NCI-H2227 treated with DMSO at 0.1 percent for 48 hours (cell line): ENCODE data around the gene EYS.

Experiments
- DNase-seq: peaks from one replicate; lab custom pipeline; 2025; lab: John Stamatoyannopoulos, UW

The EYS gene

GRCh38 chr6:65707126-65707826, at the start of gene EYS:
Gene EYS (minus strand): TSS chr6:65707226. CDS start chr6:65495410, 211,816 bp downstream.
- DNase-seq: peak; percentile 15

- no peak for DNase-seq
These were observed 39.3 kb upstream of the EYS start for GRCh38 chr6:65746302-65746701.

- no peak for DNase-seq
These were observed 38.6 kb upstream of the EYS start for GRCh38 chr6:65745614-65746013.

- no peak for DNase-seq
These were observed 22.0 kb upstream of the EYS start for GRCh38 chr6:65728879-65729479.

DNA sequence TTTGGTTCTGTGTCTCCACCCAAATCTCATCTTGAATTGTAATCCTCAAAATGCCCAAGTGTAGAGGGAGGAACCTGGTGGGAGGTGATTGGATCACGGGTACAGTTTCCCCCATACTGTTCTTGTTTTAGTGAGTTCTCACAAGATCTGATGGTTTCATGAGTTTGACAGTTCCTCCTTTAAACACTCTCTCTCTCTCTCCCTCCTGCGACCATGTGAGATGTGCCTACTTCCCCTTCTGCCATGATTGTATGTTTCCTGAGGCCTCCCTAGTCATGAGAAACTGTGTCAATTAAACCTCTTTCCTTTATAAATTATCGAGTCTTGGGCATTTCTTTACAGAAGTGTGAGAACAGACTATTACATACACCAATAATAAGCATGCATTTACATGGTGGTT, 12.1 kb upstream of the EYS start:
- DNase-seq: no peak

GRCh38 chr6:65711531-65711930, 4.5 kb upstream of the EYS start:
- DNase-seq: no peak

DNA sequence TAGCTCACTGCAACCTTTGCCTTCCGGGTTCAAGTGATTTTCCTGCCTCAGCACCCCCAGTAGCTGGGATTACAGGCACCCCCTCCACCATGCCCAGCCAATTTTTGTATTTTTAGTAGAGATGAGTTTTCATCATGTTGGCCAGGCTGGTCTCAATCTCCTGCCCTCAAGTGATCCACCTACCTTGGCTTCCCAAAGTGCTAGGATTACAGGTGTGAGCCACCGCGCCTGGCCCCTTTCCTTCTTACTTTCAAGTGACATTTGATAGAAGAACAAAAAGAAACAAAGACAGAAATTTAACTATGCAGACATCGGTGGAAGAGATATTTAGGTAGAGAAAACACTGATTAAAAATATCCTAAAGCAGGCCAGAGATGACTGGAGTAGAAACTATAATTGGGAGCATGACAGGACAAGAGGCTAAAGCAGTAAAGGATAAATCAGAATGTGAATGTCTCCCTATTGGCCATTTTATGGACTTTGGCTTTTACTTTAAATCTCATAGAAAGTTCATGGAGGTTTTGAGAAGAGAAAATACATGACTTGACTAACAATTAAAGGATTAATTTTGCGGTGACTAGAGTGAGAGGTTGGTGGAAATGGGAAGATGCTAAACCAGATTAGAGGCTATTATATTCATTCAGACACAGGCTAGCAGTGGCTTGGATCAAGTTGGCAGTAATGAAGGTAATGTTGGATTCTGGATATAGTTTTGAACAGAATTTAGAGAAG, 2.2 kb upstream of the EYS start:
- no peak for DNase-seq

GRCh38 chr6:65708162-65708561, 1.1 kb upstream of the EYS start:
- no peak for DNase-seq

DNA sequence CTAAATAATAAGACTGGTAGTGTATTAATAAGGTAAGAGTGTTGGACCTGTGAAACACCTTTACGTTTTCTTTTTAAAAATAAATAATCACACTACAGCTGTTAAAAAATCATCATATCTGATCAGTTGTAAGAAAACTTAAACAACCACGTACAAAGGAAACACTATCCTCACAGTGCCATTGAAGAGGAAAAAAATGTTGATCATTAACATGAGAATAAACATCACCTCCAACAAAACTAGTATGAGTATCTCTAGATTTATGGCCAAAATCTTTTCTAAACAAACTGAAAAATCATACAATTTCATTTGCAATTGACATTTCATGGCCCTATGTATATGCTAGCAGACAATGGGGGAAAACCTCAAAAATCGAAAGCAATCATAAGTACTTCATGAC, 590 bp downstream of the EYS start:
- no peak for DNase-seq

DNA sequence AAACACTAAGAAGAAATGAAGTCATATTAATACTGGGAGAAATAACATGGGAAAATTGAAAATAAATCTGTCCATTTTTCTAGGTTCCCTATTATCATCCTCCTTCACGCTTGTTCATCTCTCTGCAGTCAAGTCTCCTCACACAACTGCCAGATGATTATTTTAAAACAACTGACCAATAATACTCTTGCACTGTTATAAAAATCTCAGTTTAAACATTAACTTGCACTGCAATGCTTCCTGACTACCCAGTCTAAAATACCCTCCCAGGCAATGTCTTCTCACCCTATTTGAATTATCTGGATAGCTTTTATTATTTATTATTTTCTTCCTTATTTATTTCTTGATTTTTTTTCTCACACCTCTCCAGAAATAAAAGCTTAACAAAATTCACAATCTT, 5.7 kb downstream of the EYS start:
- no peak for DNase-seq

DNA sequence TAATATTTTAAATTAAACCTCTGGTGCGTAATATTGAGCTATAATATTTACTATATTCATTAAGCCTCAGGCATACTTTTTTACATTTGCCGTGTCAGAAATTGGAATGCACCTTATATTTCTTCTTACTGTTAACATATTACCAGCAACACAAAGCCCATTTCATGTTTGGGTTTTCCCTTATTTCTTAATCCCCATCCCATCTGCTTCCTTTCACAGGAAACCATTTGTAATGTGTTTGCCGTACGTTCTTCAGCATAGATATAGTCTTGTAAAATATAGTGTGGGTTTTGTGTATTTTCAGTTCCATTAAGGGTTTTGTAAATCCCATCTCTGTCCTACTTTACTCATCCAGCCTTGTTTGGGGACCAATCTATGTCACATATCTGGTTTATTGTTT, 6.5 kb downstream of the EYS start:
- DNase-seq: no peak

- no peak for DNase-seq
These were observed 14.9 kb downstream of the EYS start for GRCh38 chr6:65692109-65692508.

DNA sequence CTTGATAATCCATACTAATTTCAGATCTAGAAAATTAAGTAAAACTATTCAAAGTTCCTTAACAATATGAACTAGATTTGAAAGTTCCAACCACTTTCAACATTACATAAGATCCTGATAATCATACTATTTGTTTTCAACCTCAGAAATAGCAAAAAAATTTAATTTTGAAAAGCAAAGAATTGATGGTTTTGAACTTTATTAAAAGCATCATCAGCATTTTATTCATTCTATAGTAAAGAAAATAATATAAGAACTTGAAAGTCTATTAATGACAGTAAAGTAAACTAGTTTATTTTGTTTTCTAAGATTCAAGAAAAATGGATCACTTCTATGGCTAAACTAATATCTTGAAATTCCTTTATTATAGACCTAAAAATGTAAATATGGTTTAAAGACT, 26.8 kb downstream of the EYS start:
- DNase-seq: no peak

GRCh38 chr6:65671922-65672321, 35.1 kb downstream of the EYS start:
- no peak for DNase-seq

- no peak for DNase-seq
These were observed 38.9 kb downstream of the EYS start for GRCh38 chr6:65667916-65668656.

DNA sequence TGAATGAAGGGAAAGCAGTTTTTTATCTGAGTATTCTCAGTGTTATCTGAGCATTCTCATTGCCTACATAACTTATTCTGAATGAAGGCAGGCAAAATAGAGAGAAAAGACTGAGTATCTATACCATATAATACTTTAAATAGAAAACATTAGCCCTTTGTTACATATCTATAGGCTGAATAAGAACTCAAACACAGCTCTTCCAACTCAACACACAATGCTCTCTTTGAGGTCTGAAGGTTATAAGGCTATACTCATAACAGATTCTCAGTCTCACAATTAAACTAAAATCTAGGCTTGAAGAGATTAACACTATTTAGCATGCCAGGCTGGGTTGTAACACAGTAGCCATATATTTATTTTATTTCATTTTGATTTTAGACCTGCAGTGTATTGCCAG, 56.9 kb downstream of the EYS start:
- no peak for DNase-seq

GRCh38 chr6:65649392-65649791, 57.6 kb downstream of the EYS start:
- no peak for DNase-seq

DNA sequence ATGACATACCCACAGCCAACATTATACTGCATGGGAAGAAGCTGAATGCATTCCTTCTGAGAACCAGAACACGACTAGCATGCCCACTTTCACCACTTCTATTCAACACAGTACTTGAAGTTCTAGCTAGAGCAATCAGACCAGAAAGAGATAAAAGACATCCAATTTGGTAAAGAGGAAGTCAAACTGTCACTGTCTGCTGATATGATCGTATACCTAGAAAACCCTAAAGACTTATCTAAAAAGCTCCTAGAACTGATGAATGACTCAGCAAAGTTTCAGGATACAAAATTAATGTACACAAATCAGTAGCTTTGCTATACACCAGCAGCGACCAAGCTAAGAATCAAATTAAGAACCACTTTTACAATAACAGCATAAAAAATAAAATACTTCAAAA, 60.5 kb downstream of the EYS start:
- no peak for DNase-seq

DNA sequence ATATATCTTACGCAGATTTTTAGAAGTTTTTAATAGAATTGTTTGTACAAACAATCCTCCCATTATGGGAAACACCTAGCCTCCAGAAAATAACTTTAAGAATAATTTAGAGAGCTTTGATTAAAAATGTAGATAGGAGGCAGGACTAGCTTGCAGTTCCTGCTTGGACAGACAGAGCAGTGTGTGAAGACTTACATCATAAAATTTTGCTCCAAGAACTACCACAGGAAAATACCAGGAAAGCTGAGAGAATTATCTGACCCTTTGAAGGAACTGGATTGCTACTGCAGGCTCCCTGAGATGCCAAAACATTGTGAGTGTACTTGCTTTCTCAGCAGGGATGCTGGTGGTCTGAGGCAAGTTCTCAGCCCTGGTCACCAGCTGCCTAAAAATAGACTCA, 64.2 kb downstream of the EYS start:
- DNase-seq: no peak

DNA sequence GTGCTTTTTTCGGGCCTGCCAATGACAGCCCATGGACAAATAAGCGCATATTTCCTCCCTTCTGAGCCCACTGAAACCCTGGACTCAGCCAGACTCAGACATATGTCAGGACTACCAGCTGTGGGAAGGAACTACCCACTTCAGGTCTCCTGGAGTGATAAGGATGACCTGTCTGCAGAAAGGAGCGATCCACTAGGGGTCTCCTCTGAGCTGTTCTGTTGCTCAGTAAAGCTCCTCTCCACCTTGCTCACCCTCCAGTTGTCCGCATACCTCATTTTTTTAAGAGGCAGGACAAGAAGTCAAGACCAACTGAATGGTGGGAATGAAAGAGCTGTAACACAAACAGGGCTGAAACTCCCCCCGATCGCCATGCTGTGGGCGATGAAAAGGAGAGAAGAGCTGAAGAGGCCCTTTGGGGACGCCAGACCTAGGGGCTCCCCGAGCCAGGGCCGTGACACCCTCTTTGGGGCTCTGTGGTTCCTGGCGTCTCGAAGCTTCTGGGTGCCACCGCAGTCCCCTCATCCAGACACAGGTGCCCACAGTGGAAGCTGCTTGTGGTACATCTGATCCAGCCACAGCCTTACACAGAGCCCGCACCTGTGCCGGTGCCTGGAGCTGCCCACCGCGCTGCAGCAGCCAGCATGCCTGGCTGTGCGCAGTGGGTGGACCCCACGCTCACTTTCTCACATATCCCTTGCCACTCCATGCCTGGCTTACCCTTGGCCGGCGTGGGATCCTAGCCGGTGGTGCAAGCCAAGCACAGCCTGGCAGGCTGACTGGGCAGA, 68.8 kb downstream of the EYS start:
- DNase-seq: no peak

DNA sequence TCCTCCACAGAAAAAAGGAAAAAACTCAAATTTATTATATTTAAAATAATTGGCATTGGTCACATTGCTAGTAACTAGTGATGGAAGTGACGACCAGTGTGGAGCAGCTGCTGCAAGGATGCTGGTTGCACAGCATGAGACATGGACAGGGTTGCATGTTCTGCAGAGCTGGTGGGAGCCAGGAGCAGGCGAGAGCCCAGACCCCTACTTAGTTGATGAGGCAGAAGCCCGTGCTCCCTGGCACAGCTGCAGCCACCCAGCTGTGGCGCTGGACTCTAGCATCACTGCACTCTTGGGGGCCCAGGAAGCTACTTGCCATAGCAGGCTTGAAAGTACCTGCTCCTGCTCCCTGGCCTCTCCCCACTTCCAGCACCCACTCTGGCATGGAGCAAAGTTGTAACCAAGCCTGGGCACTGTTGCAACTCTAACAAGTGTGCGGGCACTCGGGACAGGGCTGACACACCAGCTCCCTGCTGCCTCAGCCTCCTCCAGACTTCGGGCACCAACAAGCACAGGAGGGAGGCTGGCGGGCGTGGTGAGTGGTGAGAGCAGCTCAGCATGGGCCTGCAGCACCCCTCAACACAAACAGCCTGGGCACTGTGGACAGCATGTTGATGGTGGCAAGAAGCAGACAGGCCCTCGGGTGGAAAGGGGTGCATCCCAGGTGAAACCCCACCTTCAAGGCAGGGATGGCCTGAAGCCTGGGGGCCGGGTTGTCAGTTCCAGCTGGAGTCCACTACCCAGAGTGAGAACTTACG, 69.6 kb downstream of the EYS start:
- no peak for DNase-seq
